Liver (tissue), 9 donors: ENCODE results near the gene TMEM63A. TPM values are rescaled to one million over a fixed set of nuclear protein-coding genes. Genes with fewer than 3 reads are reported as not detected.

Experiments
- DNase-seq: peaks from one replicate; pipeline ENCODE4 v3.0.0-alpha.2; 2017; ENCODE audit warnings: low spot score
- H3K27ac ChIP-seq, 2 donors: one replicate each; pipeline ENCODE4 v1.7.0; 2013; ENCODE audit warnings: inconsistent platforms in 2 of 2, low read length in 2 of 2, control low read depth in 1 of 2, low read depth in 1 of 2, mild to moderate bottlenecking in 1 of 2
- H3K27me3 ChIP-seq, 4 donors: one replicate each; pipeline versions ENCODE4 v1.6.1 to v1.7.0; 2013; ENCODE audit warnings: low read length in 3 of 4, inconsistent platforms in 1 of 4, mild to moderate bottlenecking in 1 of 4, moderate library complexity in 1 of 4; ENCODE audit not compliant: control insufficient read depth in 4 of 4, insufficient read depth in 4 of 4
- H3K36me3 ChIP-seq, 4 donors: one replicate each; pipeline versions ENCODE4 v1.6.1 to v1.7.0; 2013; ENCODE audit warnings: low read length in 3 of 4, mild to moderate bottlenecking in 3 of 4, low read depth in 1 of 4, moderate library complexity in 1 of 4; ENCODE audit not compliant: control insufficient read depth in 4 of 4, insufficient read depth in 3 of 4
- H3K4me1 ChIP-seq, 4 donors: one replicate each; pipeline versions ENCODE4 v1.6.1 to v1.7.0; 2013; ENCODE audit warnings: low read length in 3 of 4, mild to moderate bottlenecking in 3 of 4, moderate library complexity in 1 of 4; ENCODE audit not compliant: control insufficient read depth in 4 of 4, insufficient read depth in 4 of 4
- H3K4me3 ChIP-seq, 3 donors: one replicate each; pipeline versions ENCODE4 v1.6.1 to v1.7.0; 2013; ENCODE audit warnings: low read length in 3 of 3, control low read depth in 1 of 3, low read depth in 1 of 3, mild to moderate bottlenecking in 1 of 3
- H3K9ac ChIP-seq, 2 donors: one replicate each; pipeline ENCODE4 v1.7.0; 2013; ENCODE audit warnings: low read length in 2 of 2, mild to moderate bottlenecking in 2 of 2, moderate library complexity in 2 of 2, control low read depth in 1 of 2, low read depth in 1 of 2
- H3K9me3 ChIP-seq, 4 donors: one replicate each; pipeline versions ENCODE4 v1.6.1 to v1.7.0; 2013; ENCODE audit warnings: low read length in 3 of 4; ENCODE audit not compliant: control insufficient read depth in 4 of 4
- ATF3 ChIP-seq: IDR thresholded peaks from 2 replicates; pipeline ENCODE4 v1.6.1; 2016; ENCODE audit warnings: antibody characterized with exemption
- CTCF ChIP-seq: fragments of 150-350 bp; IDR thresholded peaks from 2 replicates; pipeline ENCODE4 v1.5.1; 2017; ENCODE audit warnings: improper control_type of control experiment, low read depth, low read length; ENCODE audit not compliant: missing input control
- EGR1 ChIP-seq, 2 donors: IDR thresholded peaks; 2 replicates each; pipeline ENCODE4 v1.6.1; 2016 to 2018; ENCODE audit warnings: antibody characterized with exemption in 2 of 2, low read depth in 2 of 2
- FOXA2 ChIP-seq: IDR thresholded peaks from 2 replicates; pipeline ENCODE4 v1.6.1; 2016; ENCODE audit warnings: antibody characterized with exemption
- HNF4A ChIP-seq, 2 donors: conservative IDR thresholded peaks; 2 replicates each; pipeline ENCODE4 v1.6.1; 2016; ENCODE audit warnings: antibody characterized with exemption in 2 of 2, mild to moderate bottlenecking in 2 of 2
- HNF4G ChIP-seq: IDR thresholded peaks from 2 replicates; pipeline ENCODE4 v1.6.1; 2016; ENCODE audit warnings: antibody characterized with exemption
- MAX ChIP-seq: IDR thresholded peaks from 2 replicates; pipeline ENCODE4 v1.6.1; 2016; ENCODE audit warnings: antibody characterized with exemption
- NR2F2 ChIP-seq: IDR thresholded peaks from 2 replicates; pipeline ENCODE4 v1.6.1; 2016; ENCODE audit warnings: antibody characterized with exemption
- RAD21 ChIP-seq, 2 donors: IDR thresholded peaks; 2 replicates each; pipeline ENCODE4 v1.6.1; 2016; ENCODE audit warnings: antibody characterized with exemption in 2 of 2, mild to moderate bottlenecking in 2 of 2
- SP1 ChIP-seq: IDR thresholded peaks from 2 replicates; pipeline ENCODE4 v1.6.1; 2018; ENCODE audit warnings: antibody characterized with exemption, mild to moderate bottlenecking
- YY1 ChIP-seq: IDR thresholded peaks from 2 replicates; pipeline ENCODE4 v1.6.1; 2016; ENCODE audit warnings: antibody characterized with exemption, mild to moderate bottlenecking
- ZBTB33 ChIP-seq: IDR thresholded peaks from 2 replicates; pipeline ENCODE4 v1.6.1; 2016; ENCODE audit warnings: antibody characterized with exemption
- WGBS: extraction: QIAGEN DNeasy Blood & Tissue Kit; methylation state at CpG from one replicate; pipeline ENCODE4 v1.1.7; 2013; 5-methylcytosine and 5-hydroxymethylcytosine counted together
- polyA plus RNA-seq, 2 donors: library from polyadenylated mRNA; stranded (reverse) in 1 of 2; unstranded in 1 of 2; fragments of 200-250 nt in 1 of 2; fragments of >200 nt in 1 of 2; fragmentation: Nextera tagmentation in 1 of 2; extraction: Ambion mirVana in 1 of 2; gene quantifications; one replicate each; pipeline versions ENCODE4 v1.2.1 to v1.2.3, GENCODE V29; 2013 to 2015
- total RNA-seq, 2 donors: library from RNA; depleted of rRNA; stranded (reverse); fragments of >200 nt; gene quantifications; one replicate each; pipeline ENCODE4 v1.2.3, GENCODE V29; 2014
- donor health status: healthy.
- donor health status: healthy.
- donor health status: healthy.
- donor health status: healthy.
- donor health status: healthy.

The TMEM63A gene
- total and polyA plus RNA-seq, 4 donors = 9.6 to 54.0 (median 11.6) TPM

DNA sequence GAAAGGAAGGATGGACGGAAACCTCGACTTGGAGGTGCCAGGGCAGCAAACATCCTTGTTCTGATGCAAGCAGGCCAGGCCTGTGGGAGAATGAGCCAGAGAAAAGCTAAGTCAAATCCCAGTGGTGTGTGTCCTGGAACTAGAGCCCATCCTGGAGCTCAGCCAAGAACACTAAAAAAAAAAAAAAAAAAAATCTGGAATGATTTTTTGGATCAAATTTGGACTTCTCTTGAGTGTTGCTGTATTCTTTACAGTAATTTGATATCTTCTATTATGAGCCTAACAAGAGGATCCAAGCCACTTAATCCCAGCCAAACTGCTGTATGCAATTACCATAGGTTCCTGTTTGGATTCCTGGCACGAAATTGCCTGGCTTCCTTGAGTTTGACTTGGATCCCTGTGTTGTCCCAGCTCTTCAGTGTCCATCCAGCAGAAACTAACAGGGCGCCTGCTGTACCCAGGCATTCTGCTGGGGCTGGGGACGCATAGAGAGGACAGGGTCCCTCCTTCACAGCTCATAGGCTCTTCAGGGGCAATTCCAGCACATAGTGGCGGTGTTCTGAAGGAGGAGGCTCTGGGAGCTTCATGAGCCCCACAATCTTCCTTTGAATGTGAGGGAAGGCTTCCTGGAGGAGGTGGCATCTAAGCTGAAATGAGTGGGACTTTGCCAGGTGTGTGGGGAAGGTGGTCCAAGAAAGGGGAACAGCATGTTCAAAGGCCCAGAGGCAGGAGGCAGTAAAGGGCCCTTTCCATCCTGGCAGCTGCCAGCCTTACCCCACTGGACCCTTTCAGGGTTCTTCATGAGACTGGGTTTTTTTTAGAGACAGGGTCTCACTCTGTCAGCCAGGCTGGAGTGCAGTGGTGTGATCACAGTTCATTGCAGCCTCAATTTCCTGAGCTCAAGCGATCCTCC lies 47.5 kb downstream of the TMEM63A start:
- no peak for DNase-seq
- no peak overlapping the region for H3K4me3 ChIP-seq
- no peaks in the 10 kb centered on the region for H3K9me3 ChIP-seq
- peaks cover 1 to 36% (median 25%) of the 10 kb centered on the region in 4 donors for H3K4me1 ChIP-seq
- peak overlapping the region; percentile 16 to 57 for H3K27ac ChIP-seq
- TF ChIP-seq RAD21 (IDR thresholded peaks at IDR 0.05) (peak in 1 of 2 donors; percentile 18), NR2F2 (peak; percentile 8), SP1 (no peak)
- H3K27me3 ChIP-seq = no peaks in the 10 kb centered on the region
- H3K9ac ChIP-seq = no peak overlapping the region
- peaks cover 30 to 67% (median 52%) of the 10 kb centered on the region in 4 donors for H3K36me3 ChIP-seq
- WGBS = 62% methylated on average over 7 of the region's 7 CpGs

DNA sequence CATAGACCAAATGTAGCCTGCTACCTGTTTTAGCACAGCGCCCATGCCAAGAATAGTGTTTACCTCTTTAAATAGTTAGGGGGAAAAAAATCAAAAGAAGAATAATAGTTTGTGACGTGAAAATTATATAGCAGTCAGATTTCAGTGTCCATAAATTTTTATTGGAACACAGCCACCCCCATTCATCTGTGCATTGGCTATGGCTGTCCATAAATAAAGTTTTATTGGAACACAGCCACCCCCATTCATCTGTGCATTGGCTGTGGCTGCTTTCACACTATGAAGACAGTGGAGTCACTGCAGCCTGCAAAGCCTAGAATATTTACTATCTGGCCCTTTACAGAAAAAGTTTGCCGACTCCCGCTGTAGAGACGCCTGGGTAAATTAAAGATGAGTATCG lies 51.3 kb downstream of the TMEM63A start:
- H3K4me3 ChIP-seq = no peak overlapping the region
- peaks cover 4 to 61% (median 42%) of the 10 kb centered on the region in 4 donors for H3K4me1 ChIP-seq
- no peak for DNase-seq
- H3K9ac ChIP-seq = no peak overlapping the region
- no peaks in the 10 kb centered on the region for H3K9me3 ChIP-seq
- no peak overlapping the region for H3K27ac ChIP-seq
- H3K36me3 ChIP-seq = peaks cover 18 to 38% (median 30%) of the 10 kb centered on the region in 4 donors
- H3K27me3 ChIP-seq = no peaks in the 10 kb centered on the region
- 91% methylated on average over 6 of the region's 6 CpGs for WGBS
- TF ChIP-seq FOXA2 (no peak), CTCF (no peak), YY1 (no peak), RAD21 (IDR thresholded peaks at IDR 0.05) (no peak), ZBTB33 (no peak), HNF4G (no peak), MAX (no peak), HNF4A (conservative IDR thresholded peaks at IDR 0.05) (no peak), EGR1 (IDR thresholded peaks at IDR 0.05; ENCODE audit: low read depth in 2 of 2) (no peak), ATF3 (no peak)
